Fibroblast of skin of scalp (primary cell): Measurements from ENCODE around the gene UCP3. TPM values are rescaled to one million over a fixed set of nuclear protein-coding genes. Genes with fewer than 3 reads are reported as not detected.

Experiments used
- DNase-seq: peaks from one replicate; pipeline ENCODE4 v3.0.0-alpha.2; 2013
- polyA plus RNA-seq, 2 experiments: library from polyadenylated mRNA; unstranded; fragments of 120-200 nt; gene quantifications; one replicate each; pipeline ENCODE4 v1.2.1, GENCODE V29; 2013; ENCODE audit not compliant: insufficient read length in 2 of 2

The UCP3 gene, protein sequence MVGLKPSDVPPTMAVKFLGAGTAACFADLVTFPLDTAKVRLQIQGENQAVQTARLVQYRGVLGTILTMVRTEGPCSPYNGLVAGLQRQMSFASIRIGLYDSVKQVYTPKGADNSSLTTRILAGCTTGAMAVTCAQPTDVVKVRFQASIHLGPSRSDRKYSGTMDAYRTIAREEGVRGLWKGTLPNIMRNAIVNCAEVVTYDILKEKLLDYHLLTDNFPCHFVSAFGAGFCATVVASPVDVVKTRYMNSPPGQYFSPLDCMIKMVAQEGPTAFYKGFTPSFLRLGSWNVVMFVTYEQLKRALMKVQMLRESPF
- 0.43 TPM for polyA plus RNA-seq (2013, experiment 1 of 2; ENCODE audit: insufficient read length)
- polyA plus RNA-seq (2013, experiment 2 of 2; ENCODE audit: insufficient read length) = 0.69 TPM

DNA sequence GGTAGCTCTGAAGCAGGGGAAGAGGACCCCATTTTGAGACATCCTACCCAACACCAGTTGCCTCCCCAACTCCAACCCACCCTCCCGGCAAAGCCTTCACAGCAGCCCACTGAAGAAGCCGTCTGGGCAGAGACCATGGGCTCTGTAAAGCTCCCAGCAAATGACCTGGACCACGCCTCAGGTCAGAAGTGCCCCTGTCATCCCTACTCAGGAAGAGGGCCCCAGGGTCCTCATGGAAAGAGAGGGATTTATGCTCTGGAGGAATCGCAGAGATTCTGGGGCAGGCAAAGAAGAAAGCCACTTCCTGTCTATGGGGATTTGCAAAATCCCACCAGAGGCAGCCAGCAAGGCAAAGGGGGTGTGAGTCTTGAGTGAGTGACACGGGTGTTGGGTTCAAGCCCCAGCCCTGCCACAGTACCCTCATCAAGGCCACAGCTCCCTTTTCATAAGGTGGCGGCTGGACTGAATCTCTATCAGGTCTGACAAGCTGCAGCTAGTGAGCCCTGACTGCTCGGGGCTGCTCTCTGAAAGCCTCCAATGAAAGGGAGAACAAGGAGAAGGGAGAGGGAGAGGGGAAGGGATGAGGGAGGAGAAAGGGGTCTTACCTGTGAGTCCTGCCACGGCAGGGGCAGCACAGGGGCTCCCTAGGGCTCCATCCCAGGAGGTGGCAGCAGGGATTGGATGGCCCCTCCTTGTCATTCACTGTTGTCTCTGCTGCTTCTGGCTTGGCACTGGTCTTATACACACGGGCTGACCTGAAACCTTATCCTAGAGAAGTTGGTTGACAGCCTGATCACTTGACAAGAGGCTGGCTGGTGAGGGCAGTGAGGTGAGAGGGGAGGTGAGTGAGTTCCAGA is at the start of gene UCP3:
UCP3 (minus strand) TSS at position 713 of the 857 bp plus-strand sequence. CDS start 2,043 bp downstream, outside the sequence.
- DNase-seq = no peak

DNA sequence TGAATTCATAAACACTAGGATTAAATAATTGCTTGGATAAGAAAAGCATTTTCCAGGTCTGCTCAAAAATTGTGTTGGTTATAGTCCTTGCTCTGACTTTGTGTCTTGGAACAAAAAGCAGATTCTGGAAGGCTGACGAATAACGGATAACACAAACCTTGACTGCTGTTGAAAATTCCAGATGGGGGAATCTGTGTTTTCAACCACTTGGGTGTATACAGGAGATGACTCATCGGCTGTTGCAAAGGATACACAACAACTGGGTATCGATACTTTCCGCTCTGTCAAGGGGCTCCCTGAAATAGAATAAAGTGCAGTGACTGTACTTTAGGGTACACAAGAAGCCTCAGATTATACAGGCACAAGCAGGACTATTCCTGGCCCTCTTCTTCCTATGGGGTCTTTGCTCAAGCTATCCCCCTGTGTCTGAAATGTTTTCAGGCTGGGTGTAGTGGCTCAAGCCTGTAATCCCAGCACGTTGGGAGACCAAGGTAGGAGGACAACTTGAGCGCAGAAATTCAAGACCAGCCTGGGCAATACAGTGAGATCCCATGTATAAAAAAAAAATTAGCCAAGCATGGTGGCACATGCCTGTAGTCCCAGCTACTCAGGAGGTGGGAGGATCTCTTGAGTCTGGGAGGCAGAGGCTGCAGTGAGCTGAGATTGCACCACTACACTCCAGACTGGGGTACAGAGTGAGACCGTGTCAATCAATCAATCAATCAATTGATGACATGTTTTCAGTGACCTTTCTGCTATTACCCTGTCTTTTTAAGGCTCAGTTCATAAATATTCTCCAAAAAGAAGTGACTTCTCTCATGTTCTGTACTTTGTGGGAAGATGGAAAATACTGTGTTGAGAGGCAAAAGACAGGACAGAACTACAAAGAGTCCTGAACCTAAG is 48.6 kb upstream of the UCP3 start:
- peak; percentile 20 for DNase-seq

DNA sequence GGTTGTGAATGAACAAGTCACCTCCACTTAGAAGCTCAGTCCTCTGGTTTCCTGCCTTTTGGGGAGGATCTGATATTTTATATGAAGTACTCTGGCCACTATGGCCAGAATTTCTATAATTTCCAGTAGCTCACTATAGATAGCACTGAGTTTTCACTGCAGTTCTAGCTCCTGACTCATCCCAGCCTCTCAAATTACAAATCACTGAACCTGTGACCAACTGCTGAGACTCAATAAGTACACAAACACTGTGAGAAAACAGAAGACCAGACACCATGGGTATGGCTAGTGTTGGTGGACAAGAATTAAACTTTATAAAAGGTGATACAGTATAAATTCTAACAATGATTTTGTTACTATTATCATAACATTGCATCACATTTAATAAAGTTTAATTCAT is 47.1 kb upstream of the UCP3 start:
- peak; percentile 47 for DNase-seq

DNA sequence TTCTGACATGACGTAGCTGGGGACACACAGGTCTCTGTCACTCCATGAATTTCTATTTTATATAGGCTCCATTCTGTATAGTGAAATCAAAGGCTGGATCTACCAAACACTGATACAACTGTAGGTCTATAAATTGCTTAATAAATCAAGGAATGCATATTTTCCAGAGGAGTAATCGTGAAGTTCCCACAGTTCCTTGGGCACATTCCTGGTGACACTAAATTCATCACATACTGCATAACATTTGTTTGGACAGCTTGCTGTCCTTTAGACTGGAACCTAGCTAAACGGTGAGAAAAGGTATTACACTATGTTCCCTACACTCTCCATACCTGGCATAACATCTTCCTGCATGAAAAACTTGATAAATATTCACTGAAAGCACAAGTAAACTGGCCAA is 41.6 kb upstream of the UCP3 start:
- DNase-seq = peak; percentile 65

DNA sequence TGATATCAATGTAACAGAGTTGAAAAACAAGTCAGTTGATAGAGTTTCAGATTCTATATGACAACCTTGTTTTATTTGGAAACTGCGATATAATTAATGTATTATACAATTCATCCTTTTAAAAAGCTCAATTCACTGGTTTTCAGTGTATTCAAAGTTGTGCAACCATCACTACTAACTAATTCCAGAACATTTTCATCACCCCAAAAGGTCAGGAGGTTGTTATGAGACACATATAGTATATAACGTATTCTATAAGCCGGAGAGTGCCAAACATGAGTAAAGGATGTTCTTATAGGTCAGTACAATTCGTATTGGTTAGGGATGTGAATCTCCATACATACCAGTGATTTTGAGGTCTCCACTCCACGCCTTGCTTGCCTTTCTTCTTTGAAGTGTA is 40.1 kb upstream of the UCP3 start:
- DNase-seq = no peak

DNA sequence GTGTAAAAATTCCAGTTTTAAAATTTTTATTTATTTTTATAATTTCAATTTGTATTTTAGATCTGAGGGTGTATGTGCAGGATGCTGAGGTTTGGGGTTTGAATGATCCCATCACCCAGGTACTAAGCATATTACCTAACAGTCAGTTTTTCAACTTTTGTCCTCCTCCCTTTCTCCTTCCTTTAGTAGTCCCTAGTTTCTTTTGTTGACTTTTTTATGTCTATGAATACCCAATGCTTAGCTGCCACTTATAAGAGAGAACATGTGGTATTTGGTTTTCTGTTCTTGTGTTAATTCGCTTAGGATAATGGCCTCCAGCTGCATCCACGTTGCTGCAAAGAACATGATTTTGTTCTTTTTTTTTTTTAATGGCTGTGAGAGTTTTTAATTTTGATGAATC is 35.7 kb upstream of the UCP3 start:
- DNase-seq = no peak

DNA sequence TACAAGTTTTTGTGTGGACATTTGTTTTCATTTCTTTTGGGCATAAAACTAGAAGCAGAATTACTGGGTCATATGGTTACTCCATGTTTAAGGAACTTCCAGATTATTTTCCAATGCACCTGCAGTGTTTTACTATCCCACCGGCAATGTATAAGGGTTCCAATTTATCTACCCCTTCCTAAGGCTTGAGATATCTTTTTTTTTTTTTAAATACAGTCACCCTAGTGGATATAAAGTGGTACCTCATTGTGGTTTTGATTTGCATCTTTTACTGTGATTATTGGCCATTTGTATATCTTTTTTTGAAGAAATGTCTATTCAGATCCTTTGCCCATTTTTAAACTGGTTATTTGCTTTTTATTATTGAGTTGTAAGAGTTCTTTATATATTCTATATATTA is 34.6 kb upstream of the UCP3 start:
- DNase-seq = no peak

DNA sequence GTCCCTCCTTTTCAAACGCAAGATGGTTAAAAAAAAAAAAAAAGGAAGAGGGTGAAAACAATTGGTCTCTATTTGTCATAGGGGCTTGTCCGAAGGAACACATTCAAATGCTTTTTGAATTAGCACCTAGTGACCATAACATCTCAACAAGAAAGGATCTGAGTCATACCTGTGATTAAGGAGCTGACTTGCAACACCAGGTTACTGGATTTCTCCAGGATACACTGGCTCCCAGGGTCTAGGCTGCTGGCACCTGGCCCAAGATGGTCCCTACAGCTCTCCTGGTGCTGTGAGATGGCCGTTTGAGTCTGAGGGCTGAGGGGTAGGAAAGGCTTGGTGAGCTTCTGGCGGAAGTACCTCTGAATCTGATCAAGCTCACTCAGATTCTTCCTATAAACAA is 28.4 kb upstream of the UCP3 start:
- no peak for DNase-seq

DNA sequence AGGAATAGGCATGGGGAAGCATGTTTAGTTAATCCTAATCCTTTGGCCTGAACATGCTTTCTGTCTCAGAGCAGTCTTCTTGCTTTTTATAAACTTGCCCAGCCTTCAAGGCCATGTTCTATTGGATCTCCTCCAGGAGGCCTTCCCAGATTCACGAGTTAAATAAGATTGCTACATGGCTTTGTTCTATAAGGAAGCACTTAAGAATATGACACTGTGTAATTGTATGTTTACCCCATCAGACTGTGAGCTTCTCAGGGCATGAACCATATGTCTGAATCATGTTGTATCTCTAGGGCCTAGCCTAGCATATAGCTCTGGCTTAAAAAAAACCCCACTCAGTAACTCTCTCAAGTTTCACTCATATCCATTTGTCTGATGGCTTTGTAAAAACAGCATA is 26.4 kb upstream of the UCP3 start:
- DNase-seq = no peak

DNA sequence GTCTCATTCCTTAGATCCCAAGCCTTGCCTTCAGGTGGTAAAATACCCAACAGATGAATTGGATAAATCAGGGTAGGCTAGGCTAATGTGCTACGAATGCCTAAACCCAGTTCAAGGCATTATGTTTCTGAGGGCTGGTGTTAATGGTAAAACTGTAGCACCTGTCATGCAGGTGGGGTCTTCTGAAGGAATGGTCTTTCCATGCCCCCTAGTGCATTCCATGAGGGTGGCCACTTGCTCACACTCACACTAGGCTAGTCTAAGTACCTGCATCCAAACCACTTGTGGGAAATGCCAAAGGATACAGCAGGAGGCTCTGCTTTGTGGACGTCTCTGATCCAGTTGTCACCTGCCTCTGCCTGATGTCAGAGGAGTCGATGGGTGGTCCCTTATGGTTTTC is 24.2 kb upstream of the UCP3 start:
- no peak for DNase-seq

DNA sequence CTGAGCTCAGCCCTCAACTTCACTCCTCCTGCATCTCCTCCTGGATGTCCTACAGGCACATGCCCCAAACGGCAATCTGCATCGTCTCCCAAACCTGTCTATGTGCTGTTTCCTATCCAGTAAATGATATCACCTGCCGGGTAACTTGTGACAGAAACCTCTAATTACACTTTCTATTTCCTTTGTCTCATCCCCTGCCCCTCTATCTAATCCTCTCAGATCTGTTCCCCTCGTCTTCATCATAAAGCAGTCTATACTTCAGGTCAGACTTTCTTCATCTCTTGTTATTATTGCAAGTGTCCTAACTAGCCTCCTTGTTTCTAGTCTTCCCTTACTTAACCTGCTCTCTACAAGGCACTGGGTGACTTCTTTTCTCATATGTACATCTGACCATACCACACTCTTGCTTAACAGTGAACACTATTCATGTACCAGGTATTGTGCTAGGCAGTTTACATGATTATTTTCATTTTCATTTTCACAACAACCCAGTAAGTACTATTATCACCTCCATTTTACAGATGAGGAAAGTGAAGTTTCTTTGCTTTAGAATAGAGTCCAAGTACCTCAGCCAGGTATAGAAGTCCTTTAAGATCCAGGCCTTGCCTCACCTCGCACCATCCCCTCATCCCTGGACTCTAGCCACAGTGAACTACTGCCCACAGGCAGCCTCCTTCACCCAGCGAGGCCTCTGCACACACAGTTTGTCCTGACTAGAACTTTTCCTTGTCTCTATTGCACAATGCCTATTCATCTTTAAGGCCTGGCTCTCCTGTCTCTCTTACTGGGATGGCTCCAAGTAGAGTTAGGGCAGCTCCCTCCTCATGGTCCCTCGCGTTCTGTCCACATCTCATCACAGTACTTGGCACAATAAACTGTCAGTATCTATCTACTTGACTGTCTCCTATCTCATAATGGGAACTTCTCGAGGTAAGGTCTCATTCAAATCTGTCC is 22.1 kb upstream of the UCP3 start:
- DNase-seq = no peak

DNA sequence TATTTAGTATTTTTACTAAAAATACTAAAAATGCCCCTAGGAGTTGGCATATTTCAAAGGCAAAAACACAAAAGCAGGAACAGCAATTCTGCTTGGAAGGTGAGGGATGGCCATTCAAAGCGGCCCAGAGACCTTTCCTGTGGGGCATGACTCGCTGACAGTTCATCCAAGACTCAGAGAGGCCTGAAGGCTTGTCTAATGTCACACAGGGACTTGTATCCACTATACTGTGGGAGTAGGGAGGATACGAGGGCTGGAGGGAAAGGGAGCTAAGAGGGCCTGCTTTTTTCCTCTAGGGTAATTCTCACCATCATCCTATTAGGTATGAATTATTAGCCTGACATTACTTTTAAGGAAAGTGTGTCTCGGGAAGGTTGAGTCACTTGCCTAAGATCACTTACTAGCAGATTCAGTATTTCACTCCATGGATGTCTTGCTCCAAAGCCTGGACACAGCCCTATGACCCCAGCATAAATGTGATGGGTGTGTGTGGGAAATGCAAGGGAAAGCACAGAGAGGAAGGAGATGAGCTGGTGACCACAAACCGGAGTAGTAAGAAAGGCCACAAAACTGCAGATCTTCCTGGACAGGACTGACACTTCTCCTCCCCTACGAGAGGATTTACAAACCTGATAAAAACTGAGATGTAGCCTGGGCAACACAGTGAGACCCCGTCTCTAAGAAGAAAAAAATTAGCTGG is 16.7 kb upstream of the UCP3 start:
- DNase-seq = peak; percentile 8

DNA sequence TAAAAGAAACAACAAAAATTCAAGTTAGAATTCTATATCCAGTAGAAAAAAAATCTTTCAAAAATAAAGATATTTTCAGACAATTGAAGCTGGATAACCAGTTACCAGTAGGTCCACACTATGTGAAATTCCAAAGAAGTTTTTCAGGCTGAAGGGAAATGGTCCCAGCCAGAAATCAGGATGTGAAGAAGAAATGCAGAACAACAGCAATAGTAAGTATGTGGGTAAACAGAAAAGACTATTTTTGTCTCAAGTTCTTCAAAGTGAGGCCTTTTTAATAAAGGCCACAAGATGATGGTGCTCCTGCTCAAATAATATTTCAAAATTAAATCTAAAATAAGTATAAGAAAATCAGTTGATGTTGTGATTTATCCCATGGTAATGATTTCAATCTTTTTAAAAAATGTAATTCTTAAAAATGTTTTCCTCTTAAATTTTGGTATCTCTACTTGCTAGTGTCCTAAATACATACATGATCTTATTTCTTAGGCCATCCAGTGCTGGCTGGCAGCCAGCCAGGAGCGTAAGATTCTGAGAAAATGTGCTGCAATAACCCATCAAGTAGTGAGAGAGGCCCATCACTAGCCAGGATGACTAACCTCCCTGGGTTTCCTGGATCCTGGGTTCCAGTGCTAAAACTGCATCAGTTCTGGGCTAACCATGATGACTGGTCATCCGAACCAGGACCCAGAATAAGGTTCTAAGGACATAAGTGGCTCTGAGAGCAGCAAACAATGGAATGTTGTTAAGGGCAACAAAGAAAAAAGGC is 15.6 kb upstream of the UCP3 start:
- DNase-seq = peak; percentile 81

DNA sequence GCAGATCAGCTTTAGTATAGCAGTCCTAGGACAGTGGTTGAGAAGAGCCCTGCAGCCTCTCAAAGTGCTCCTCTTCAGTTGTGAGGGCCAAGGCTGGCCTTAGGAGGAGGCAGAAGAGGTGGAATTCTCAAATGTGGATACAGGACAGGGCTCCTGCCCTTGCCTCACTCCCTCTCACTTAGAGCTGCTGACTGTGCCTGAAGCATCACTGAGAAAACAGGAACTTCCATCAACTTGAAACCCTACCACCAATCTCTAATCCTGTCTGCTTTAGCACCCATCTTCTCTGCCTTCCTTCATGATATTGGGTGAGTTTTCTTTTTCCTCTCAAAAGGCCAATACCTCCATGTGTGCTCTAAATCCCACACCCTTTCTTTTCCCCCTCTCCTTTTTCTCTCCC is 14.4 kb upstream of the UCP3 start:
- DNase-seq = no peak

DNA sequence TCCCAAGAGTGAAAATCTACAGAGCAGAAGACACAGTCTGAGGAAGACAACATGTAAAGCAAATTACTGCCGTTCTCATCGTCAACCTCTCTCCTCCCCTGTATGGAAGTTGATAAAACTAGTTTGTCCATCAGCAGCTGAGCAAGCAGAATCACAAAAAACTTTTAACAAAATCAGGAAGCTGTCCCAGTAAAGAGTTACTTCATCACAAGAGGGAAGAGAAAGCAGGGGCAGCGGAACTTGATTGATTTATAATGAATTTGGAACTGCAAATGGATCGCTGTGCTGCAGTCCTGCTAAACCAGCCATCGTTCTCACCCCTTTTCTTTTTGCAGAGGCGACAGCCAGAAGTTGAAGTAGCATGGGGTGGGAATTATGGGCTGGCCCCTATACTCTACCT is 13.7 kb upstream of the UCP3 start:
- DNase-seq = no peak

DNA sequence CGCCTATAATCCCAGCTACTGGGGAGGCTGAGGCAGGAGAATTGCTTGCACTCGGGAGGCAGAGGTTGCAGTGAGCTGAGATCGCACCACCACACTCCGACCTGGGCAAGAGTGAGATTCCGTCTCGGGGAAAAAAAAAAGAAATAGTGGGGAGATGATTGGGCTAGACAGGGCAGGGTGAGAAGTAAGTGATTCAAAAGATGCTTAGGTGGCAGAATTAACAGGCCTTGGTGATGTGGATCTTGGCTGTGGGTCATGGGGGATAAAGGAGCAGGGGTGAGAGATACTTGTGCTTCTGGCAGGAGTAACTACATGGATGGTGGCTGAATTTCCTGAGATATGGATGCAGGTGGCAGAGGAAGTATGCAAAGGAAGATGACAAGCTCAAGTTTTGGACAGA is 13.1 kb upstream of the UCP3 start:
- no peak for DNase-seq

DNA sequence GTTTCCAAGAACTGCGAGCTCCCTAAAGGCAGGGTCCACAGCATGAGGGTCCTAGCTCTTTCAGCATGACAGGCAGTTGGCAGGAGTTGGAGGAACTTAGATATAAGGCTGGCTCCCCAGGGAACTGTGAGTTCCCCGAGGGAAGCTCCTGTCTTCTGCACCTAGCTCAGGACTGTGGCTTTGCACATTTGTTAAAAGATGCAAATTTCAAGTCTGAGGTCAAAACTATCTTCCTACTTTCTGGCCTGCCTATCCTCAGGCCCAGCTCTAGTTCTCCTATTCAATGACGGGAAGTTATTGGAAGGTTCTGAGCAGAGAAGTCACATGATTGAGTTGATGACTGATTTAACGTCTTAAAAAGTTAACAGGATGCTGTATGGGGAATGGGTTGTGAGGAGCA is 11.7 kb upstream of the UCP3 start:
- DNase-seq = no peak

DNA sequence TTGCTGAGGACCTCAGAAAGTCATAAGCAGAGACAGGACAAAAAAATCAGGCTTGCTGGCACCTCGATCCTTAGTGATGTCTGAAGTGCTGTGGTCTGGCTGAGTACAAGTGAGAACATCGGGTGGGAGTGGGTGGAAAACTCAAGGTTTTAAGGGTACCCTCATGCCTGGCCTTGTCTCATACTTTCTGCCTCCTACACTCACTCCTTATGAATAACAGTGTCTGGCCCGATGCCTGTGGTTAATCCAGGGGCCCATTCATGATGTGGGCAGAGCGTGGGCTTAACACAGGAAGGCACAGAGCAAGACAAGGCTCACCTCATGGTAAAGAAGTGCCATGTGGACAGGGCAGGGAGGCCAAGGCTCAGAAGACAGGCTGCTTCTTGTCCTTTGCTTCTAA is 11.0 kb upstream of the UCP3 start:
- DNase-seq = no peak

DNA sequence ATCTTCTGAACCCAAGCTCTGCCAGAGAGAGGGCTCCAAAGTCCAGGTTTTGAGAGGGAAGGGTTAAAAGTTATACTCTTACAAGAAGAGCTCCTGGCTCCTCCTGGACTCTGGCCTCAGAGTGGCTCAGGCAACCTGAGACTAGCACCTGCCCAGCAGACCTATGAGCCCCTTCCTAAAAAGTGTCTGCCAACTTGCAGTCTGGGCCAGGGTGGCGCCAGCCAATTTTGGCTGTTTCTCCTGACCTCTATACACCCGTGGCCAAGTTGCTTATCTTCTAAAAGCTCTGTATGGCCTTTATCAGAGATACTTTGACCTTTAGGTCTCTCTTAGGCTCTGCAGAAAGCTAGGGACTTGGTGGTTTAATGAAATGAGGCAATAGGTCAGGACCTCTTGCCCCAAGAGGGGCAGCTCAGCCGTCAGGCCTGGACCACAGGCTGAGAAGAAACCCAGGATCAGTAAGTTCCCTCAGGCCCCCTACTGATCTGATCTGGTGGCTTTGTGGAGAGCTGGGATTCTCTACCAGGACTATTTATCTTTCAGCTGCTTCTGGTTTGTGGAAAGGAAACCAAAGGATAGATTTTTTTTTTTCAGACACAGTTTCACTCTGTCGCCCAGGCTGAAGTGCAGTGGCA is 10.3 kb upstream of the UCP3 start:
- no peak for DNase-seq
